DND-41 (cell line): ENCODE results near the gene NRARP.
"Not testable (repeated sequence)": the region's sequence is repeated elsewhere in the genome, so short reads cannot be mapped to it uniquely, and the experiment has no call there.

Experiments
- ATAC-seq: fragments of 200-7000 bp; cut with Tn5 transposase; 3 replicates; pipeline ENCODE4 v1.9.1; 2021; ENCODE audit warnings: low read depth; ENCODE audit not compliant: insufficient read depth
- DNase-seq: peaks from one replicate; pipeline ENCODE4 v3.0.0-alpha.2; 2020
- H2AFZ ChIP-seq: 2 replicates; pipeline ENCODE4 v1.6.0; 2012; ENCODE audit warnings: low read depth, low read length
- H3K27ac ChIP-seq: 2 replicates; pipeline ENCODE4 v1.5.1; 2012; ENCODE audit warnings: low read length, inconsistent platforms
- H3K27me3 ChIP-seq: fragments of 200-600 bp; sonication (generic); 2 replicates; pipeline ENCODE4 v1.6.0; 2012; ENCODE audit warnings: low read length, mild to moderate bottlenecking, inconsistent platforms; ENCODE audit not compliant: insufficient read depth, poor library complexity
- H3K36me3 ChIP-seq: 2 replicates; pipeline ENCODE4 v1.5.1; 2012; ENCODE audit warnings: low read length, inconsistent platforms; ENCODE audit not compliant: insufficient read depth
- H3K4me1 ChIP-seq: 2 replicates; pipeline ENCODE4 v1.5.1; 2012; ENCODE audit warnings: mild to moderate bottlenecking, low read length; ENCODE audit not compliant: insufficient read depth
- H3K4me2 ChIP-seq: 2 replicates; pipeline ENCODE4 v1.6.0; 2012; ENCODE audit warnings: mild to moderate bottlenecking, moderate library complexity, low read length, inconsistent platforms; ENCODE audit not compliant: insufficient read depth
- H3K4me3 ChIP-seq, 2 experiments: fragments of 200-600 bp in 1 of 2; shearing (Covaris generic) in 1 of 2; 2 replicates each; pipeline ENCODE4 v1.5.1; 2012 to 2016; ENCODE audit warnings: inconsistent platforms in 2 of 2, low read length in 2 of 2, mild to moderate bottlenecking in 2 of 2, low read depth in 1 of 2, moderate library complexity in 1 of 2
- H3K79me2 ChIP-seq: 2 replicates; pipeline ENCODE4 v1.6.0; 2012; ENCODE audit warnings: low read length, inconsistent platforms; ENCODE audit not compliant: insufficient read depth
- H3K9ac ChIP-seq: 2 replicates; pipeline ENCODE4 v1.6.0; 2012; ENCODE audit warnings: low read depth, mild to moderate bottlenecking, inconsistent platforms, low read length, moderate library complexity
- H3K9me3 ChIP-seq: 2 replicates; pipeline ENCODE4 v1.5.1; 2012; ENCODE audit warnings: low read length, moderate library complexity, mild to moderate bottlenecking, inconsistent platforms; ENCODE audit not compliant: insufficient read depth, severe bottlenecking
- H4K20me1 ChIP-seq: 2 replicates; pipeline ENCODE4 v1.6.0; 2012; ENCODE audit warnings: low read length; ENCODE audit not compliant: insufficient read depth
- EZH2 ChIP-seq: IDR thresholded peaks from 3 replicates; pipeline ENCODE4 v1.6.1; 2012; ENCODE audit warnings: borderline replicate concordance, low read depth, mild to moderate bottlenecking, moderate library complexity, low read length, inconsistent platforms; ENCODE audit not compliant: severe bottlenecking
- TF ChIP-seq, protein P1 (sequence below): IDR thresholded peaks from 2 replicates; pipeline ENCODE4 v1.5.1; 2012; ENCODE audit warnings: borderline replicate concordance, low read length, moderate library complexity, mild to moderate bottlenecking; ENCODE audit not compliant: poor library complexity, severe bottlenecking; ENCODE audit errors: extremely low read depth

NRARP gene

DNA sequence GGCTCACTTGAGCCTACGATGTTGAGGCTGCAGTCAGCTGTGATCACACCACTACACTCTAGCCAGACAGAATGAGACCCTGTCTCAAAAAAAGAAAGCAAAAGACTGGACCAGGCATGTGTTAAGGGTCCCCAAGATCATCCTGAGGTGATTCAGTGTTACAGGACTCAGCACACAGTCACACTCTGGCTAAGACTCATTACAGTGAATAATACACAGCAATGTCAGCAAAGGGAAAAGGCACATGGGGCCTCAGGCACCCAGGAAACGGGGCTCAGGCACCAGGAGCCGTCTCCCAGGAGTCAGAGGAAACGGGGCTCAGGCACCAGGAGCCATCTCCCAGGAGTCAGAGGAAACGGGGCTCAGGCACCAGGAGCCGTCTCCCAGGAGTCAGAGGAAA is 39.2 kb upstream of the NRARP start:
- Histone ChIP-seq H3K79me2 (no peaks in the 10 kb centered on the region), H3K4me3 (no peak overlapping the region), H3K4me2 (no peak overlapping the region), H3K36me3 (no peaks in the 10 kb centered on the region), H3K27me3 (no peaks in the 10 kb centered on the region), H3K4me1 (no peaks in the 10 kb centered on the region), H3K27ac (no peak overlapping the region), H4K20me1 (no peaks in the 10 kb centered on the region), H2AFZ (no peak overlapping the region), H3K9me3 (no peaks in the 10 kb centered on the region), H3K9ac (no peak overlapping the region)
- DNase-seq (no peak), ATAC-seq (no peak)
- TF ChIP-seq EZH2: no peak
- TF ChIP-seq, protein P1, sequence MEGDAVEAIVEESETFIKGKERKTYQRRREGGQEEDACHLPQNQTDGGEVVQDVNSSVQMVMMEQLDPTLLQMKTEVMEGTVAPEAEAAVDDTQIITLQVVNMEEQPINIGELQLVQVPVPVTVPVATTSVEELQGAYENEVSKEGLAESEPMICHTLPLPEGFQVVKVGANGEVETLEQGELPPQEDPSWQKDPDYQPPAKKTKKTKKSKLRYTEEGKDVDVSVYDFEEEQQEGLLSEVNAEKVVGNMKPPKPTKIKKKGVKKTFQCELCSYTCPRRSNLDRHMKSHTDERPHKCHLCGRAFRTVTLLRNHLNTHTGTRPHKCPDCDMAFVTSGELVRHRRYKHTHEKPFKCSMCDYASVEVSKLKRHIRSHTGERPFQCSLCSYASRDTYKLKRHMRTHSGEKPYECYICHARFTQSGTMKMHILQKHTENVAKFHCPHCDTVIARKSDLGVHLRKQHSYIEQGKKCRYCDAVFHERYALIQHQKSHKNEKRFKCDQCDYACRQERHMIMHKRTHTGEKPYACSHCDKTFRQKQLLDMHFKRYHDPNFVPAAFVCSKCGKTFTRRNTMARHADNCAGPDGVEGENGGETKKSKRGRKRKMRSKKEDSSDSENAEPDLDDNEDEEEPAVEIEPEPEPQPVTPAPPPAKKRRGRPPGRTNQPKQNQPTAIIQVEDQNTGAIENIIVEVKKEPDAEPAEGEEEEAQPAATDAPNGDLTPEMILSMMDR: no peak

DNA sequence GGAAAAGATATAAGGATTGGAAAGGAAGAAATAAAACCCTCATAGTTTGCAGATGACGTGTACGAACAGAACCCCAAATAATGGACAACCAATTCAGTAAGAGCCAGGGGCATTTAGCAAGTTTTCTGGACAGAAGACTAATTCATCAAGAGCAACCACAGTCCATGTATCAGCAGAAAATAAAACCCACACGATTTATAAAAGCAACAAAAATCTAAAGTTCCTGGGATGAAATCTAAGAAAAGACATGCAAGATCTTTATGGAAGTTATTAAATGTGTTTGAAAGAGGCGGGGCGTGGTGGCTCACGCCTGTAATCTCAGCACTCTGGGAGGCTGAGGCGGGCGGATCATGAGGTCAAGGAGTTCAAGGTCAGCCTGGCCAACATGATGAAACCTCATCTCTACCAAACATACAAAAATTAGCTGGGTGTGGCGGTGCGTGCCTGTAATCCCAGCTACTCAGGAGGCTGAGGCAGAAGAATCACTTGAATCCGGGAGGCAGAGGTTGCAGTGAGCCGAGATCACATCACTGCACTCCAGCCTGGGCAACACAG is 37.9 kb upstream of the NRARP start:
- DNase-seq, ATAC-seq, H3K27ac ChIP-seq, H3K4me2 ChIP-seq, H3K36me3 ChIP-seq, H2AFZ ChIP-seq, H3K79me2 ChIP-seq, H3K4me3 ChIP-seq, H4K20me1 ChIP-seq, H3K9ac ChIP-seq, H3K4me1 ChIP-seq, H3K9me3 ChIP-seq, H3K27me3 ChIP-seq: not testable (repeated sequence)

DNA sequence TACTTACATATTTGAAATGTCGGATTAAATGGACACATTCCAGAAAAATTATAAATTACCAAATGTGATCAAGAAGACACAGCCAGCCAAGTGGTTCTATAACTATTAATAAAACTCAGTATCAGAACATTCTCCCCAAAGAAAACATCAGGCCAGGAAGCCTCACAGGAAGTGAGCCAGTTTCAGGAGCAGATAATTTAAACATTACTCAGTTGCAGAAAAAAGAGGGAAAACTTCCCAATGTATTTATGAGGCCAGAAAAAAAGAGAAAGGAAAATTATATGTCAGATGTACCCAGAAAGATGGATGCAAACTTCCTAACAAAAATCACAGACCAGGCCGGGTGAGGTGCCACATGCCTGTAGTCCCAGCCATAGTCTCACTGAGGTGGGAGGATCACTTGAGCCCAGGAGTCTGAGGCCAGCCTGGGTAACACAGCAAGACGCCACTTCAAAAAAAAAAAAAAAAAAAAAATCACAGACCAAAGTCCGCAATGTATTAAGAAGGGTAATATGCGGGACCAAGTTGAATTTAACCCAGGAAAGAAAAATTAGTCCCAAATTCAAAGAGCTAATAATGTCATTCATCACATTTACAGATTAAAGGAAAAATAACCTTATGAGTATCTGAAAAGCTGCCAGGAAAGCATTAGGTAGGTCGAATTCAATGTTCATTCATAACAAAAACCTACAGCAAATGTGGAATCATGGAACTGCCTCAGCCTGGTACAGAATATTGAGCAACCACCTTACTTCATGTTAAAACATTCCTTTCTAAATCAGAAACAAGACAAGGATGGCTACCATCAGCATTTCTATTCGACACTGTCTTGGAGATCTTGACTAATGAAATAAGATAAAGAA is 37.2 kb upstream of the NRARP start:
- no peaks in the 10 kb centered on the region for H3K79me2 ChIP-seq
- ATAC-seq (no peak), DNase-seq (no peak)
- no peaks in the 10 kb centered on the region for H3K4me1 ChIP-seq
- no peak overlapping the region for H3K27ac ChIP-seq
- no peaks in the 10 kb centered on the region for H4K20me1 ChIP-seq
- TF ChIP-seq EZH2: no peak
- TF ChIP-seq, protein P1: no peak
- H2AFZ ChIP-seq: no peak overlapping the region
- no peak overlapping the region for H3K4me2 ChIP-seq
- no peaks in the 10 kb centered on the region for H3K9me3 ChIP-seq
- no peak overlapping the region for H3K4me3 ChIP-seq
- no peak overlapping the region for H3K9ac ChIP-seq
- no peaks in the 10 kb centered on the region for H3K36me3 ChIP-seq
- H3K27me3 ChIP-seq: no peaks in the 10 kb centered on the region

DNA sequence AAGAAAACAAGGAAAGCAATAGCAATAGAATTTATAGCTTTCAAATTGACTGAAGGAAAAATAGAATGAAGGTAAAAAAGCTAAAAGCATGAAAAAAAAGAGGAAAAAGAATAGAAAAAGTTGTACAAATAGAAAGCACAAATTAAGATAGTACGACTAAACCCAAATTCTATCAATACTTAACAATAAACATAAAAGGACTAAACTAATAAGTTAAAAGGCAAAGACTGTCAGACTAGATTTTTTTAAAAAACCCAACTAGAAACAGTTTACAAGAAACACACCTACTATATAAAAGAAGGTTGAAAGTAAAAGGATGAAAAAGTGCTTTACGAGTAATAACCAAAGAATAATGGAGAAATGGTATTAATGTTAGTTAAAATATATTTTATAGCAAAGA is 34.7 kb upstream of the NRARP start:
- no peak for DNase-seq
- no peak overlapping the region for H3K4me2 ChIP-seq
- no peaks in the 10 kb centered on the region for H3K36me3 ChIP-seq
- no peak overlapping the region for H2AFZ ChIP-seq
- no peaks in the 10 kb centered on the region for H3K27me3 ChIP-seq
- no peaks in the 10 kb centered on the region for H3K79me2 ChIP-seq
- no peak overlapping the region for H3K4me3 ChIP-seq
- no peak for ATAC-seq
- no peak overlapping the region for H3K9ac ChIP-seq
- H4K20me1 ChIP-seq: no peaks in the 10 kb centered on the region
- no peaks in the 10 kb centered on the region for H3K9me3 ChIP-seq
- H3K27ac ChIP-seq: no peak overlapping the region
- no peaks in the 10 kb centered on the region for H3K4me1 ChIP-seq
- no peak for TF ChIP-seq EZH2
- TF ChIP-seq, protein P1: no peak
